ENCODE results near the gene ITPR2. TPM values are rescaled to one million over a fixed set of nuclear protein-coding genes. Genes with fewer than 3 reads are reported as not detected.

The ITPR2 gene
- polyA plus RNA-seq, 1 of the 3 experiments (the other 2 are of a cell fraction) = 2.3 TPM

DNA sequence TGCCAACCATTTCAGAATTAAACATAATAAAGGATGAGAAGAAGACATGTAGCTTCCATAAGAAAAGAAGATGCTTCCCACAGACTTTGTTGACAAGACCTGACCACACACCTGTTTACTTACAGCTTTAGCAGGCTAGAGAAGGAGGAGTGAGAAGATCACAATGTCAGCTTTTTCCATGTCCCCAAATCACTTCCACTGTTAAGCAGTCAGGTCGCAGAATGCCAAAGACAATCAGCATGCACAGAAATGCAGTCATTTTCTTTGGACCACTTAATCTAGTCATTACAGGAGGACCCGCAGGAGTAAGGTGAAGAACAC is 322.7 kb downstream of the ITPR2 start:
- TF ChIP-seq YY1 (IDR thresholded peaks at IDR 0.05; ENCODE audit: low read depth) = no peak
- TF ChIP-seq, protein P1, sequence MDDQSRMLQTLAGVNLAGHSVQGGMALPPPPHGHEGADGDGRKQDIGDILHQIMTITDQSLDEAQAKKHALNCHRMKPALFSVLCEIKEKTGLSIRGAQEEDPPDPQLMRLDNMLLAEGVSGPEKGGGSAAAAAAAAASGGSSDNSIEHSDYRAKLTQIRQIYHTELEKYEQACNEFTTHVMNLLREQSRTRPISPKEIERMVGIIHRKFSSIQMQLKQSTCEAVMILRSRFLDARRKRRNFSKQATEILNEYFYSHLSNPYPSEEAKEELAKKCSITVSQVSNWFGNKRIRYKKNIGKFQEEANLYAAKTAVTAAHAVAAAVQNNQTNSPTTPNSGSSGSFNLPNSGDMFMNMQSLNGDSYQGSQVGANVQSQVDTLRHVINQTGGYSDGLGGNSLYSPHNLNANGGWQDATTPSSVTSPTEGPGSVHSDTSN (IDR thresholded peaks at IDR 0.05) = no peak
- no peak for TF ChIP-seq GABPA (IDR thresholded peaks at IDR 0.05; ENCODE audit: low read depth)
- TF ChIP-seq, protein P2, sequence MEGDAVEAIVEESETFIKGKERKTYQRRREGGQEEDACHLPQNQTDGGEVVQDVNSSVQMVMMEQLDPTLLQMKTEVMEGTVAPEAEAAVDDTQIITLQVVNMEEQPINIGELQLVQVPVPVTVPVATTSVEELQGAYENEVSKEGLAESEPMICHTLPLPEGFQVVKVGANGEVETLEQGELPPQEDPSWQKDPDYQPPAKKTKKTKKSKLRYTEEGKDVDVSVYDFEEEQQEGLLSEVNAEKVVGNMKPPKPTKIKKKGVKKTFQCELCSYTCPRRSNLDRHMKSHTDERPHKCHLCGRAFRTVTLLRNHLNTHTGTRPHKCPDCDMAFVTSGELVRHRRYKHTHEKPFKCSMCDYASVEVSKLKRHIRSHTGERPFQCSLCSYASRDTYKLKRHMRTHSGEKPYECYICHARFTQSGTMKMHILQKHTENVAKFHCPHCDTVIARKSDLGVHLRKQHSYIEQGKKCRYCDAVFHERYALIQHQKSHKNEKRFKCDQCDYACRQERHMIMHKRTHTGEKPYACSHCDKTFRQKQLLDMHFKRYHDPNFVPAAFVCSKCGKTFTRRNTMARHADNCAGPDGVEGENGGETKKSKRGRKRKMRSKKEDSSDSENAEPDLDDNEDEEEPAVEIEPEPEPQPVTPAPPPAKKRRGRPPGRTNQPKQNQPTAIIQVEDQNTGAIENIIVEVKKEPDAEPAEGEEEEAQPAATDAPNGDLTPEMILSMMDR (IDR thresholded peaks at IDR 0.05) = no peak
- TF ChIP-seq, protein P3, sequence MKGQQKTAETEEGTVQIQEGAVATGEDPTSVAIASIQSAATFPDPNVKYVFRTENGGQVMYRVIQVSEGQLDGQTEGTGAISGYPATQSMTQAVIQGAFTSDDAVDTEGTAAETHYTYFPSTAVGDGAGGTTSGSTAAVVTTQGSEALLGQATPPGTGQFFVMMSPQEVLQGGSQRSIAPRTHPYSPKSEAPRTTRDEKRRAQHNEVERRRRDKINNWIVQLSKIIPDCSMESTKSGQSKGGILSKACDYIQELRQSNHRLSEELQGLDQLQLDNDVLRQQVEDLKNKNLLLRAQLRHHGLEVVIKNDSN (IDR thresholded peaks at IDR 0.05; ENCODE audit: borderline replicate concordance, low read depth) = no peak
- TF ChIP-seq MXI1 (IDR thresholded peaks at IDR 0.05; ENCODE audit: low read depth, low read length) = no peak
- no peak for TF ChIP-seq FOXJ3 (CRISPR knock-in tag; IDR thresholded peaks at IDR 0.05)
- TF ChIP-seq FOSL2 (IDR thresholded peaks at IDR 0.05; ENCODE audit: borderline replicate concordance, low read depth) = no peak
- no peak for TF ChIP-seq EZH2phosphoT487 (IDR thresholded peaks at IDR 0.05; ENCODE audit: borderline replicate concordance, low read depth)
- TF ChIP-seq, protein P4, sequence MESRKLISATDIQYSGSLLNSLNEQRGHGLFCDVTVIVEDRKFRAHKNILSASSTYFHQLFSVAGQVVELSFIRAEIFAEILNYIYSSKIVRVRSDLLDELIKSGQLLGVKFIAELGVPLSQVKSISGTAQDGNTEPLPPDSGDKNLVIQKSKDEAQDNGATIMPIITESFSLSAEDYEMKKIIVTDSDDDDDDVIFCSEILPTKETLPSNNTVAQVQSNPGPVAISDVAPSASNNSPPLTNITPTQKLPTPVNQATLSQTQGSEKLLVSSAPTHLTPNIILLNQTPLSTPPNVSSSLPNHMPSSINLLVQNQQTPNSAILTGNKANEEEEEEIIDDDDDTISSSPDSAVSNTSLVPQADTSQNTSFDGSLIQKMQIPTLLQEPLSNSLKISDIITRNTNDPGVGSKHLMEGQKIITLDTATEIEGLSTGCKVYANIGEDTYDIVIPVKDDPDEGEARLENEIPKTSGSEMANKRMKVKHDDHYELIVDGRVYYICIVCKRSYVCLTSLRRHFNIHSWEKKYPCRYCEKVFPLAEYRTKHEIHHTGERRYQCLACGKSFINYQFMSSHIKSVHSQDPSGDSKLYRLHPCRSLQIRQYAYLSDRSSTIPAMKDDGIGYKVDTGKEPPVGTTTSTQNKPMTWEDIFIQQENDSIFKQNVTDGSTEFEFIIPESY (IDR thresholded peaks at IDR 0.05; ENCODE audit: borderline replicate concordance, low read depth) = no peak
- TF ChIP-seq, protein P5, sequence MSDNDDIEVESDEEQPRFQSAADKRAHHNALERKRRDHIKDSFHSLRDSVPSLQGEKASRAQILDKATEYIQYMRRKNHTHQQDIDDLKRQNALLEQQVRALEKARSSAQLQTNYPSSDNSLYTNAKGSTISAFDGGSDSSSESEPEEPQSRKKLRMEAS (IDR thresholded peaks at IDR 0.05; ENCODE audit: low read depth) = no peak
- TF ChIP-seq, protein P6, sequence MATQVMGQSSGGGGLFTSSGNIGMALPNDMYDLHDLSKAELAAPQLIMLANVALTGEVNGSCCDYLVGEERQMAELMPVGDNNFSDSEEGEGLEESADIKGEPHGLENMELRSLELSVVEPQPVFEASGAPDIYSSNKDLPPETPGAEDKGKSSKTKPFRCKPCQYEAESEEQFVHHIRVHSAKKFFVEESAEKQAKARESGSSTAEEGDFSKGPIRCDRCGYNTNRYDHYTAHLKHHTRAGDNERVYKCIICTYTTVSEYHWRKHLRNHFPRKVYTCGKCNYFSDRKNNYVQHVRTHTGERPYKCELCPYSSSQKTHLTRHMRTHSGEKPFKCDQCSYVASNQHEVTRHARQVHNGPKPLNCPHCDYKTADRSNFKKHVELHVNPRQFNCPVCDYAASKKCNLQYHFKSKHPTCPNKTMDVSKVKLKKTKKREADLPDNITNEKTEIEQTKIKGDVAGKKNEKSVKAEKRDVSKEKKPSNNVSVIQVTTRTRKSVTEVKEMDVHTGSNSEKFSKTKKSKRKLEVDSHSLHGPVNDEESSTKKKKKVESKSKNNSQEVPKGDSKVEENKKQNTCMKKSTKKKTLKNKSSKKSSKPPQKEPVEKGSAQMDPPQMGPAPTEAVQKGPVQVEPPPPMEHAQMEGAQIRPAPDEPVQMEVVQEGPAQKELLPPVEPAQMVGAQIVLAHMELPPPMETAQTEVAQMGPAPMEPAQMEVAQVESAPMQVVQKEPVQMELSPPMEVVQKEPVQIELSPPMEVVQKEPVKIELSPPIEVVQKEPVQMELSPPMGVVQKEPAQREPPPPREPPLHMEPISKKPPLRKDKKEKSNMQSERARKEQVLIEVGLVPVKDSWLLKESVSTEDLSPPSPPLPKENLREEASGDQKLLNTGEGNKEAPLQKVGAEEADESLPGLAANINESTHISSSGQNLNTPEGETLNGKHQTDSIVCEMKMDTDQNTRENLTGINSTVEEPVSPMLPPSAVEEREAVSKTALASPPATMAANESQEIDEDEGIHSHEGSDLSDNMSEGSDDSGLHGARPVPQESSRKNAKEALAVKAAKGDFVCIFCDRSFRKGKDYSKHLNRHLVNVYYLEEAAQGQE (IDR thresholded peaks at IDR 0.05; ENCODE audit: low read depth, low read length) = no peak
- TF ChIP-seq NFIC (IDR thresholded peaks at IDR 0.05; ENCODE audit: borderline replicate concordance) = no peak
- TF ChIP-seq, protein P7, sequence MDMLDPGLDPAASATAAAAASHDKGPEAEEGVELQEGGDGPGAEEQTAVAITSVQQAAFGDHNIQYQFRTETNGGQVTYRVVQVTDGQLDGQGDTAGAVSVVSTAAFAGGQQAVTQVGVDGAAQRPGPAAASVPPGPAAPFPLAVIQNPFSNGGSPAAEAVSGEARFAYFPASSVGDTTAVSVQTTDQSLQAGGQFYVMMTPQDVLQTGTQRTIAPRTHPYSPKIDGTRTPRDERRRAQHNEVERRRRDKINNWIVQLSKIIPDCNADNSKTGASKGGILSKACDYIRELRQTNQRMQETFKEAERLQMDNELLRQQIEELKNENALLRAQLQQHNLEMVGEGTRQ (IDR thresholded peaks at IDR 0.05; ENCODE audit: borderline replicate concordance, low read depth, low read length) = no peak
- no peak for TF ChIP-seq EP300 (IDR thresholded peaks at IDR 0.05; ENCODE audit: borderline replicate concordance in 1 of 2, low read depth in 1 of 2, low read length in 1 of 2)
- TF ChIP-seq MEF2A (IDR thresholded peaks at IDR 0.05; ENCODE audit: borderline replicate concordance, low read depth) = no peak
- TF ChIP-seq POLR2AphosphoS5 (IDR thresholded peaks at IDR 0.05; ENCODE audit: low read depth, low read length) = no peak
- no peak for TF ChIP-seq JUND (IDR thresholded peaks at IDR 0.05)
- TF ChIP-seq RXRA (IDR thresholded peaks at IDR 0.05; ENCODE audit: borderline replicate concordance, low read depth) = no peak
- 93% methylated on average over 2 of the region's 2 CpGs for WGBS (ENCODE audit: low lambda C conversion rate)
- no peaks in the 10 kb centered on the region for H3K36me3 ChIP-seq (replicated peaks in 1 of 2; ENCODE audit: control insufficient read depth in 1 of 2, insufficient read depth in 2 of 2, low read length in 1 of 2)
- no peaks in the 10 kb centered on the region for H3F3A ChIP-seq (replicated peaks; ENCODE audit: insufficient read depth)
- no peak overlapping the region for H3K9ac ChIP-seq
- H4K20me1 ChIP-seq (ENCODE audit: insufficient read depth) = no peaks in the 10 kb centered on the region
- DNase-seq = no peak
- no peaks in the 10 kb centered on the region for H3K9me3 ChIP-seq
- no peak overlapping the region; a peak in 1 of 4 replicates for H3K27ac ChIP-seq (ENCODE audit: low read depth in 2 of 2, low read length in 1 of 2)
- no peak overlapping the region for H3K4me2 ChIP-seq
- no peak overlapping the region for H2AFZ ChIP-seq (ENCODE audit: low read depth)
- H3K9me2 ChIP-seq = no peaks in the 10 kb centered on the region
- no peak overlapping the region for H3K4me3 ChIP-seq (ENCODE audit: low read depth in 2 of 2, low read length in 1 of 2)
- peaks cover 0 to 5% of the 10 kb centered on the region in 2 experiments; a peak in 1 of 4 replicates for H3K4me1 ChIP-seq (ENCODE audit: control insufficient read depth in 1 of 2, insufficient read depth in 2 of 2, low read depth in 1 of 2, low read length in 1 of 2)
- H3K27me3 ChIP-seq (ENCODE audit: insufficient read depth) = no peaks in the 10 kb centered on the region
- ChIA-PET CTCF (no interaction called here), POLR2A (interaction anchor here (0.6 kb wide), 1 partner anchor 328 kb away, joined by 3 read pairs; no protein-coding TSS in a partner anchor)
- H3K79me2 ChIP-seq (ENCODE audit: insufficient read depth) = no peaks in the 10 kb centered on the region
